ENCODE measurements around the gene C16orf46.
"Not testable (repeated sequence)": the region's sequence is repeated elsewhere in the genome, so short reads cannot be mapped to it uniquely, and the experiment has no call there.

C16orf46 gene

DNA sequence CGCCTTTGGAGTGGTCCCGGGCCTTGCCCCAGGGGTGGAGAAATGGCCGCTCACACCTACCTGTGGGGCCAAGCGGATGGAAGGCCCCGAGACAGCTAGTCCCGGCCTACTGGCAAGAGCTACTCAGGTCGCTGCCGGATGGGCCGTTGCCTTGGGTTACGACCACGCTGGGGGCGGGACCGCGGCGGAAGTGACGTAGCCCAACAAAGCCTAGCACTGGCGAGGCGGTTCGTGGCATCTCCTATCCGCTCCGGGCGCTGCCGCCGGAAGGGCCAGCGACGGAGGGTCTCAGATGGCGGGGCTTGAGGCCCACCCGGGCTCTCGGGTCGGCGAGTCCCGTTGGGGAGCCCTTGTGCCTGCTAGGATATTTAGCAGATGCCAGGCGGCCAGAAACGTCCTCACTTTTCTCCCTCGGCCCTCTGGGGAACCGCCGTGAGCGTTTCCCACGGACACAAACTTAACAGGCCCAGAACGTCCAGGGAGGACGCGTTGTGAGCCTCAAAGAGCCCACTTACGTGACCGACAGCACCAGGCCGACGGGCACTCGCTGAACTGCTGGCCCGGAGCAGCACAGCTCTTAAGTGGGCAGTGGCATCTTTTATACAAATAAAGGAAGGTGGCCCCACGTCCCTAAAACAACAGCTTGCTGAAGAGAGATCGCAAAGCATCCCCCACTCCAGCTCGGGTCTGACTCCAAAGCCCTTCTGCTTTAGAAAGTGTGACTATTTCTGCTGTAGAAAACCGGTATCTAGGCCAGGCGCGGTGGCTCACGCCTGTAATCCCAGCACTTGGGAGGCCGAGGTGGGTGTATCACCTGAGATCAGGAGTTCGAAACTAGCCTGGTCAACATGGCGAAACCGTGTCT lies at the start of gene C16orf46:
C16orf46 (minus strand) TSS at position 163 of the 865 bp plus-strand sequence. CDS start 13,283 bp downstream, outside the sequence.
- peak; percentile 94 to 99 for DNase-seq

DNA sequence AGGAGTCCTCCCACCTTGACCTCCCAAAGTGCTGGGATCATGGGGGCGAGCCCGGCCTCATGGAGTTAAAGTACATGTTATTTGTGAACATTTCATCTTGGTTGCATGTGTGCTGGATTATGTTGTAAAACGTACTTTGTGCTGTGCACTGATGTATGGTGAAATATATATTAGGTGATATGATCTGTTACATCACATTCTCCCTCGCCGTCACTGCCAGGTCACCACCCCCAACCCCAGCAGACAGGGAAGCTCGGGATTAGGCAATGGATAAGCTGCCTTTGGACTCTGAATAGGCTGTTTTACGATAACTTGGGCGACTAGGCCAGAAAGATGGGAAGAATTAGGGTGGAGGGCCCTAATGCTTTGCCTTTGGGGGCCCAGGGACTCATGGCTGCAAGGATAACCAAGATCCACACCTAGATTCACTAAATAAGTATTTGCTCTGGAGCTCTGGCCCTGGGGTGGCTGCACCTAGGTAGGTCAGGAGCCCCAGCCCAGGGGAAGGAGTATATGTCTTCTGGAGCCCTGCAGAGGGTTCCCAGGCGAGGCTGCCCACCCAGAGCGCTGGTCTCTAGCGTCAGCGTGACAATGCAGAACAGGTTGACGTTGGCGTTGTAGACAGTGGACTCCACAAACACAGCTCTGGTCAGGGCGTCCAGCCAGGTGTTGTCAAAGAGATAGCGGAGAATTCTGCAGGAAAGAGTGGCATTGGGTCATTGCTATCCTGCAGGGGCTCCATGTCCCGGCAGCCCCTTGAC lies 46.2 kb upstream of the C16orf46 start:
- DNase-seq = no peak

DNA sequence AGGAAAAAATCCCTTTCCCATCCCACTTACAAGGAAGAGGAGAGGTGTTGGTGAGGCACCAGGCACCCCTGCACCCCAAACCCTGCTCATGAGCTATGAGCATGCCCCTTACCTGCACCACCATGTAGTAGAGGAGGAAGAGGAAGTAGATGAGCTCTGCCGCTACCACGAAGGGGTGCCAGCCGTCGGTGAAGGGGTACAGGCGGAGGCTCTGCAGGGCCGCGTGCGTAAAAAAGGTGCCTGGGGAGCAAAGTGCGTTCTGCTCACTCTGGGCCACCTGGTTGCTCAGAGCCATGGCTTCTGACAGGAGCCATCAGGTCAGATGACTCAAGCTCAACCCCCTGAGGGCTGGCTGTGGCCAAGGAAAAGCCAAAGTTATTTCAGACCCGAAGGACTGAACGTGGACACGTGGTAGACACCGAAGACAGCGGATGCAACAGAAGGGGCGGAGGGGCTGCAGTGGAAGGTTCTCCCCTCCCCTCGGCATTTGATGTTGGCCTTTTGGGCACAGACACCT lies 44.5 kb upstream of the C16orf46 start:
- no peak for DNase-seq

DNA sequence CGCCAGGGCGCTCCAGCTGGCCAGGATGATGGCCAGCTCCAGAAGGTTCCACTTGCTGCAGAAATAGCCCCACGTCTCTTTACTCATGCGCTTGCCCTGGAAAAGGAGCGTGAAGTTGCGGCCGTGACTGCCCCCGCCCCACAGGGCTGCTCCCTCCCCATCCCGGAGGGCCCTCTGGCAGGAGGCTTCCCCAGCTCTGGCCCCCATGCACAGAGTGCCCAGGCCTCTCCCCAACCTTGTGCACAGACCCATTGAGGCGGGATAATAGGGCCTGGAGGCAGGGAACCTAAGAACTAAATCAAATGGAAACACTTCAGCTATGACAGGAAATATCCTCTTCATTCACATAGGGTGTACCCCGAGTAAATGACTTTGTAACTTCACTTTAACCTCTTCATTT lies 40.4 kb upstream of the C16orf46 start:
- DNase-seq = no peak

DNA sequence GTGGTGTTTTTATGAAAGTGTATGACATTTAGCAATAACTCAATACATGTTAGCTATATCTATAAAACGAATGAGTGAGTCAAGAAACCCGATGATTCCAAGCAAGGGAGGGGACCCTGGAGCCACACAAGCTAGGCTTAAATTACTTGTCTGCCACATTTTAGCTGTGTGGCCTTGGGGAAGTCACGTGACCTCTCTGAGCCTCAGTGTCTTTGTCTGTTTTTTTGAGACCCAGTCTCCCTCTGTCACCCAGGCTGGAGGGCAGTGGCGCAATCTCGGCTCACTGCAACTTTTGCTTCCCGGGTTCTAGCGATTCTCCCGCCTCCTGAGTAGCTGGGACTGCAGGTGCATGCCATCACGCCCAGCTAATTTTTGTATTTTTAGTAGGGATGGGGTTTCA lies 39.2 kb upstream of the C16orf46 start:
- DNase-seq = no peak

DNA sequence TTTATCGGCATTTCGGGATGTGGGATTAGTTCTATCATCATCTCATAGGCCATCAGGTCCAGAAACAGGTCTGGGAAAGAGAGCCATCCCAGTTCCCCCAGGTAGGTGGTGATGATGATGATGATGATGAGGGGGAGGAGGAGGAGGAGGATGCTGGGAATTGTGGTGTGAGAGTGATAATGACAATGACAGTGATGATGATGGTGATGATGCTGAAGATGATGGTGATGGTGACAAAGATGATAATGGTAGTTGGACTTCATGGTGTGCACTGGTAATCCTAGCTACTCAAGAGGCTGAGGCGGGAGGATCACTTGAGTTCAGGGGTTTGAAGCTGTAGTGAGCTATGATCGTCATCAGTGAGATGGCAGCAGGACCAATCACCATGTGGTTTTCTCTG lies 35.4 kb upstream of the C16orf46 start:
- no peak for DNase-seq

DNA sequence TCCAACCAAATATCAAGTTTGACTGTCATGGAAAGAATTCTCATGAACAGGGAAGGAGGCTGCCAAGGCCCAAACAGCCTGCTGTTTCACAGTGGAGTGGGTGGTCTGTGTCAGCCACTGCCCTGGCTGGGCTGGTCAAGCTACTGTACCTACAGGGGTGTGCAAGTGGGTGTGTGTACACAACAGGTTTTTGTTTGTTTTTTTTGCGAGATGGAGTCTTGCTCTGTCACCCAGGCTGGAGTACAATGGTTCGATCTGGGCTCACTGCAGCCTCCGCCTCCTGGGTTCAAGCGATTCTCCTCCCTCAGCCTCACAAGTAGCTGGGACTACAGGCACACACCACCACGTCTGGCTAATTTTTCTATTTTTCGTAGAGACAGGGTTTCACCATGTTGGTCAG lies 32.2 kb upstream of the C16orf46 start:
- DNase-seq = not testable (repeated sequence)

GRCh38 chr16:81107511-81107910 lies 30.5 kb upstream of the C16orf46 start:
- no peak for DNase-seq

- no peak for DNase-seq
Measured at GRCh38 chr16:81106826-81107503, 29.9 kb upstream of the C16orf46 start.

GRCh38 chr16:81105946-81106345 lies 28.9 kb upstream of the C16orf46 start:
- no peak for DNase-seq

GRCh38 chr16:81101702-81102101 lies 24.7 kb upstream of the C16orf46 start:
- DNase-seq = no peak

GRCh38 chr16:81099958-81100357 lies 22.9 kb upstream of the C16orf46 start:
- no peak for DNase-seq

DNA sequence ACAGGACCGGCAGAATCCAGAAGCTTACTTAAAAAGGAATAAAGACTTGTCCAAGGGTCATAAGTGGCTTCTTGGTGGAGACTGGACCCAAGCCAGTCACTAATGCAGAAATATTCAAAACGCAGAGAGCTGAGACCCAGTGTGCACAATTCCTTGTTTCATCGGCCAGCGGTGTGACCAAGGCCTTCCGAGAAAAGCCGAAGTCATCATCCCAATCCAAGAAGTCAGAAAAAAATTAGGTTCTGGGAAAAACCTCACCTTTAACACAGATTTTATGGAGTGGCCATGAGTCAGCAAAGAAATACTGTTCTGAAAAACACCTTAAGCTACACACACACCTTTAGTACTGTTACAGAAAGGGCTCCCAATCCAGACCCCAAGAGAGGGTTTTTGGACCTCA lies 20.2 kb upstream of the C16orf46 start:
- no peak for DNase-seq

GRCh38 chr16:81096715-81097208 lies 19.7 kb upstream of the C16orf46 start:
- no peak for DNase-seq

DNA sequence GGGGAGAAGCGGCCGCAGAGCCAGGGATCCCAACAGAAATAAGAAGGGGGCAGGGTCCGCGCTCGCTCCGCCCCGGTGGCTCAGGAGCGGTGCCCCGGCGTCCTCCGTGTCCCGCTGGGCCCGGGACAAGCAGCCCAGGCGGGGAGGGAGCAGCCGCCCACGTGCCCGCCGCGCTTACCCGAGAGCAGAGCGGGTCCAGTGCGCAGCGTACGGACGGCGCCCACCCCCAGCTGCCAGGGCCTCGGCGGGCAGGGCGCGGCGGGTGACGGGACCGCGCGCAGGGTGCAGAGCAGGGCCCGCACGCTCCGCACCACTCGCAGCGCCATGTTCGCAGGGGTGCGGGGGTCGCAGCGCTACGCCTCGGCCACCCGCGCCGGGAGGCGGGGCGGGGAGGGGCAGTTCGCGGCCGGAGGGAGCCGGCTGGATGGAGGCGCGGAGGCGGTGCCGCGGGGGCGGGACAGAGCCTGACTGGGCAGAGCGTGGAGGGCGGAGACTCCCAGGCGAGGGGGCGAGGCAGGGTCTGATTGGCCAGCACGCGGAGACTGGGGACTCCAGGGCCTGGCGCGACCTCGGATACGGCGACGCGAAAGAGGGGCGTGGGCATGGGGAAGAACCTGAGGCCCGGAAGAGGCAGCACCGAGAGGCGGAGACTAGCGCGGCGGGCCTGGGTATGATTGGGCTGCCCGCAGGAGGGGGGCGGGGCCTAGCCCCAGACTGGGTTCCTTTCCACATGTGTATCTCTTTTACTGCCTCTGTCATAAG lies 19.1 kb upstream of the C16orf46 start, which contains the start of gene GCSH:
GCSH (minus strand) TSS at position 443 of the 762 bp plus-strand sequence; CDS start at position 326, 117 bp downstream.
- peak; percentile 99 to 100 for DNase-seq

DNA sequence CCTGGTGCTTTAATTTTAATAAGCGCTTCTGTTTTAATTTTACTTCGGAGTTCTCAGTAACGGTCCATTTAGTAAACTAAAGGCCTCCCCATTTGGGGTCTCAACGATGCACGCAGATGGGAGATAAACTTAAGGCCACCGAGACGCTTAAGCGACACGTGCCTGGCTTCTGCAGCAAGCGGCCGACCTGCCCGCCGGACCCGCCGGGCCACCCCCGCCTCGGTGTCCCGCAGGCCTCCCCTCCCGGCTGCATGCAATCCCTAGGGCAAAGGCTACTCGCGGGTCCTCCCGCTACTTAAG lies 18.6 kb upstream of the C16orf46 start:
- DNase-seq = no peak

DNA sequence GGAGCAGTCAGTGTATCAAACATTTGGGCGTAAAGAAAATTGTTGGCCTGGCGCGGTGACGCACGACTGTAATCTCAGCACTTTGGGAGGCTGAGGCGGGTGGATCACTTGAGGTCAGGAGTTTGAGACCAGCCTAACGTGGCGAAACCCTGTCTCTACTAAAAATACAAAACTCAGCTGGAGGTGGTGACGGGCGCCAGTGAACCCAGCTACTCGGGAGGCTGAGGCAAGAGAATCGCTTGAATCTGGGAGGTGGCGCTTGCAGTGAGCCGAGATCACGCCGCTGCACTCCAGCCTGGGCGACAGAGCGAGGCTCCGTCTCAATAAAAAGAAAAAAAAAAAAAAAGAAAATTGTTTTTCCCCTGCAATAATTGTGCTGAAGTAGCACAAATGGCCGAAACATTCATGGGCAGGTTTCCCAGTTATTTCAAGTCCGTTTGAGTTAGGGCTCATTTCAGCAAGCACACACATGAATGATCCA lies 17.8 kb upstream of the C16orf46 start:
- no peak for DNase-seq

DNA sequence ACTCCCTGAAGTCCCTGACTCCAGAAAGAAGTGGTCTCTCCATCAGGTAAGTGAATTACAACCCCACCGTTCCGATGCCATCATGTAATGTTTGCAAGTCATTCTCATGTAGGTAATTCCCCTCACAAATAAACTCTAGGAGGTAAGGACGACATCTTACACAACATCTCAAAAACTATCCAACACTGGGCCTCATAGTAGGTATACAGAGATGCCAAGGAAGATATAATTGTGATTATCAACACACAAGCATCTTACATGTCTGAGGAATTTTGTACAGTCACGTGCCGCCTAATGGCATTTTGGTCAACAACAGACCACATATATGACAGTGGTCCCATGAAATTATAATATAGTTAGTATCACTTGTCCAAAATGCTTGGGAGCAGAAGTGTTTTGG lies 11.8 kb upstream of the C16orf46 start:
- no peak for DNase-seq

- DNase-seq = no peak
Measured at GRCh38 chr16:81081014-81081413, 4.0 kb upstream of the C16orf46 start.

- DNase-seq = peak in 1 of 2 donors; percentile 12
Measured at GRCh38 chr16:81080233-81080632, 3.2 kb upstream of the C16orf46 start.

- peak; percentile 94 to 99 for DNase-seq
Measured at GRCh38 chr16:81076566-81077075, 417 bp downstream of the C16orf46 start.
